GM12878 (cell line): Measurements from ENCODE around the gene RBM18. TPM values are rescaled to one million over a fixed set of nuclear protein-coding genes. Genes with fewer than 3 reads are reported as not detected.

ENCODE experiments used
- ATAC-seq: fragments of 200-7000 bp; cut with Tn5 transposase; 3 replicates; pipeline ENCODE4 v1.9.1; 2020; ENCODE audit warnings: mild to moderate bottlenecking, moderate library complexity
- BruUV-seq: library from RNA; stranded (reverse); fragments of 400-500 nt; replicated peaks from 2 replicates; lab custom pipeline; 2021; lab: Mats Ljungman, UMichigan
- CTCF ChIA-PET: fragments of 300-600 bp; sonication (Branson Sonifier 250); formaldehyde crosslinking; extraction: SDS; loops from one replicate; lab custom pipeline; 2021; ENCODE audit warnings: inconsistent platforms; lab: Yijun Ruan, JAX
- POLR2A ChIA-PET: fragments of 350-600 bp; formaldehyde crosslinking; extraction: SDS; loops from one replicate; lab custom pipeline; 2021; ENCODE audit warnings: inconsistent platforms; lab: Charles Lee
- RAD21 ChIA-PET: fragments of 300-600 bp; sonication (Branson Sonifier 250); formaldehyde crosslinking; loops from one replicate; lab custom pipeline; 2023; ENCODE audit warnings: antibody characterized with exemption; ENCODE audit not compliant: unreplicated experiment; lab: Charles Lee
- SMC1A ChIA-PET: fragments of 300-600 bp; sonication (Branson Sonifier 250); formaldehyde crosslinking; loops from one replicate; lab custom pipeline; 2023; ENCODE audit not compliant: unreplicated experiment, uncharacterized antibody; lab: Charles Lee
- DNase-seq: peaks from one replicate; pipeline ENCODE4 v3.0.0-alpha.2; 2011; ENCODE audit warnings: low read depth, low spot score
- FAIRE-seq: peaks from 3 replicates; lab custom pipeline; 2011; peaks lifted over from hg19 to GRCh38; lab: Jason Lieb, UNC
- H2AFZ ChIP-seq: 2 replicates; pipeline ENCODE4 v1.6.0; 2011; ENCODE audit warnings: low read depth, low read length, control low read depth; ENCODE audit not compliant: control insufficient read depth
- H3K27ac ChIP-seq: 2 replicates; pipeline ENCODE4 v1.5.1; 2011; ENCODE audit warnings: control low read depth; ENCODE audit not compliant: control insufficient read depth, insufficient read depth
- H3K27me3 ChIP-seq, 2 experiments: replicated peaks in 1 of 2; 2 replicates each; pipeline versions ENCODE4 v1.6.0 to v1.6.1; 2011; ENCODE audit warnings: low read length in 1 of 2; ENCODE audit not compliant: control insufficient read depth in 2 of 2, insufficient read depth in 2 of 2
- H3K36me3 ChIP-seq, 2 experiments: 2 replicates each; pipeline ENCODE4 v1.5.1; 2011; ENCODE audit warnings: low read length in 1 of 2; ENCODE audit not compliant: control insufficient read depth in 2 of 2, insufficient read depth in 2 of 2
- H3K4me1 ChIP-seq: 2 replicates; pipeline ENCODE4 v1.6.1; 2011; ENCODE audit warnings: mild to moderate bottlenecking, low read length, moderate library complexity, mixed read lengths; ENCODE audit not compliant: control insufficient read depth, insufficient read depth
- H3K4me2 ChIP-seq: 2 replicates; pipeline ENCODE4 v1.6.0; 2011; ENCODE audit warnings: control low read depth; ENCODE audit not compliant: control insufficient read depth, insufficient read depth
- H3K4me3 ChIP-seq: fragments of 200-600 bp; sonication (generic); 2 replicates; pipeline ENCODE4 v1.5.1; 2016
- H3K79me2 ChIP-seq: 2 replicates; pipeline ENCODE4 v1.6.0; 2011; ENCODE audit warnings: low read length; ENCODE audit not compliant: control insufficient read depth, insufficient read depth
- H3K9ac ChIP-seq: 2 replicates; pipeline ENCODE4 v1.8.0; 2011; ENCODE audit warnings: low read length, control low read depth, mixed read lengths; ENCODE audit not compliant: control insufficient read depth, insufficient read depth
- H3K9me3 ChIP-seq: replicated peaks from 3 replicates; pipeline ENCODE4 v1.5.1; 2011; ENCODE audit warnings: mild to moderate bottlenecking, low read length; ENCODE audit not compliant: control insufficient read depth, insufficient read depth
- H4K20me1 ChIP-seq: 2 replicates; pipeline ENCODE4 v1.6.0; 2011; ENCODE audit not compliant: control insufficient read depth, insufficient read depth
- EED ChIP-seq: sonication (generic); IDR thresholded peaks from 2 replicates; pipeline ENCODE4 v1.6.1; 2016; ENCODE audit warnings: antibody characterized with exemption, low read depth
- ETV6 ChIP-seq, 2 experiments: fragments of 450-650 bp in 1 of 2; IDR thresholded peaks in 1 of 2; conservative IDR thresholded peaks in 1 of 2; 2 replicates each; pipeline ENCODE4 v1.6.1; 2014; ENCODE audit warnings: antibody characterized with exemption in 1 of 2, borderline replicate concordance in 1 of 2, low read depth in 1 of 2, mild to moderate bottlenecking in 1 of 2, moderate library complexity in 1 of 2
- HDAC2 ChIP-seq: fragments of 200-600 bp; sonication (generic); IDR thresholded peaks from 2 replicates; pipeline ENCODE4 v1.6.1; 2017
- HDAC6 ChIP-seq: fragments of 200-600 bp; sonication (generic); IDR thresholded peaks from one replicate; pipeline ENCODE4 v1.8.0; 2017; ENCODE audit warnings: antibody characterized with exemption; ENCODE audit not compliant: unreplicated experiment
- IKZF2 ChIP-seq, 2 experiments: fragments of 450-650 bp; IDR thresholded peaks; 2 replicates each; pipeline ENCODE4 v1.6.1; 2017; ENCODE audit warnings: mild to moderate bottlenecking in 2 of 2, moderate library complexity in 2 of 2
- NFXL1 ChIP-seq: fragments of 450-650 bp; IDR thresholded peaks from 2 replicates; pipeline ENCODE4 v1.6.1; 2017; ENCODE audit warnings: antibody characterized with exemption, mild to moderate bottlenecking, borderline replicate concordance
- NFYB ChIP-seq: IDR thresholded peaks from 2 replicates; pipeline ENCODE4 v1.6.1; 2011; ENCODE audit warnings: low read depth, mild to moderate bottlenecking, low read length, improper control_type of control experiment, moderate library complexity; ENCODE audit not compliant: insufficient read depth
- POLR2A ChIP-seq: IDR thresholded peaks from 2 replicates; pipeline ENCODE4 v1.6.1; 2011; ENCODE audit warnings: low read depth, mild to moderate bottlenecking, low read length
- POLR2AphosphoS2 ChIP-seq: IDR thresholded peaks from 2 replicates; pipeline ENCODE4 v1.6.1; 2011; ENCODE audit warnings: low read depth, mild to moderate bottlenecking, low read length, improper control_type of control experiment, moderate library complexity
- RAD21 ChIP-seq: IDR thresholded peaks from 2 replicates; pipeline ENCODE4 v1.6.1; 2011; ENCODE audit warnings: mild to moderate bottlenecking, low read depth, low read length, moderate library complexity; ENCODE audit not compliant: insufficient read depth
- SMAD5 ChIP-seq: IDR thresholded peaks from 2 replicates; pipeline ENCODE4 v1.6.1; 2016; ENCODE audit warnings: antibody characterized with exemption, low read depth
- SPI1 ChIP-seq: IDR thresholded peaks from 2 replicates; pipeline ENCODE4 v1.6.1; 2011; ENCODE audit warnings: low read depth, mild to moderate bottlenecking, low read length, moderate library complexity, borderline replicate concordance; ENCODE audit not compliant: insufficient read depth
- SUZ12 ChIP-seq: fragments of 200-600 bp; sonication (generic); IDR thresholded peaks from one replicate; pipeline ENCODE4 v1.6.1; 2018; ENCODE audit warnings: antibody characterized with exemption, mild to moderate bottlenecking; ENCODE audit not compliant: unreplicated experiment
- TARDBP ChIP-seq: IDR thresholded peaks from 2 replicates; pipeline ENCODE4 v1.6.1; 2016; ENCODE audit warnings: borderline replicate concordance
- TCF12 ChIP-seq: IDR thresholded peaks from 2 replicates; pipeline ENCODE4 v1.6.1; 2011; ENCODE audit warnings: low read depth, mild to moderate bottlenecking, low read length
- WGBS: methylation state at CpG from one replicate; pipeline ENCODE4 v1.1.6; 2016; ENCODE audit warnings: low lambda C conversion rate; ENCODE audit not compliant: insufficient replicate concordance, insufficient coverage; ENCODE audit errors: missing lambda C conversion rate; 5-methylcytosine and 5-hydroxymethylcytosine counted together
- in situ Hi-C: fragments of 300-500 bp; cut with MboI; formaldehyde crosslinking; loops from 9 replicates; pipeline ENCODE4 v1.14.3; 2018; ENCODE audit warnings: mixed read lengths
- intact Hi-C: fragments of 100-400 bp; cut with micrococcal nuclease; formaldehyde crosslinking; loops from one replicate; pipeline ENCODE4 v1.14.2; 2022; ENCODE audit not compliant: unreplicated experiment
- polyA plus RNA-seq, 11 experiments: library from polyadenylated mRNA; depleted of rRNA in 4 of 11; unstranded in 6 of 11; stranded (reverse) in 5 of 11; fragments of >200 nt; fragmentation: Nextera tagmentation in 4 of 11; fragmentation: Illumina TruSeq in 1 of 11; extraction: Ambion mirVana in 4 of 11; extraction: Trizol in 1 of 11; gene quantifications; 1 replicate in 1 of 11; 2 replicates in 10 of 11; pipeline versions ENCODE4 v1.2.1 to v1.2.3, GENCODE V29; 2011 to 2016; ENCODE audit warnings: inconsistent platforms in 2 of 11, missing spikeins in 2 of 11, low read depth in 1 of 11
- total RNA-seq, 4 experiments: library from RNA; depleted of rRNA in 3 of 4; stranded (reverse); fragments of >200 nt in 3 of 4; fragmentation: Illumina TruSeq in 1 of 4; extraction: Trizol in 1 of 4; gene quantifications; 2 replicates each; pipeline versions ENCODE4 v1.2.1 to v1.2.3, GENCODE V29; 2013 to 2021
- TF ChIP-seq, protein P1 (sequence below): IDR thresholded peaks from 2 replicates; pipeline ENCODE4 v1.6.1; 2011; ENCODE audit warnings: borderline replicate concordance, low read depth, mild to moderate bottlenecking, moderate library complexity, low read length; ENCODE audit not compliant: insufficient read depth, poor library complexity, severe bottlenecking
- TF ChIP-seq, protein P2 (sequence below): fragments of 150-350 bp; IDR thresholded peaks from 2 replicates; pipeline ENCODE4 v1.6.1; 2016; ENCODE audit warnings: low read depth, low read length
- TF ChIP-seq, protein P3 (sequence below): fragments of 450-650 bp; IDR thresholded peaks from 2 replicates; pipeline ENCODE4 v1.6.1; 2017; ENCODE audit warnings: low read depth, mild to moderate bottlenecking, moderate library complexity

RBM18 gene
- total and polyA plus RNA-seq, 10 of the 15 experiments (the other 5 are each of a cell fraction or from before 2014, with no cell fraction given) = 6.4 to 46.8 (median 30.4) TPM

DNA sequence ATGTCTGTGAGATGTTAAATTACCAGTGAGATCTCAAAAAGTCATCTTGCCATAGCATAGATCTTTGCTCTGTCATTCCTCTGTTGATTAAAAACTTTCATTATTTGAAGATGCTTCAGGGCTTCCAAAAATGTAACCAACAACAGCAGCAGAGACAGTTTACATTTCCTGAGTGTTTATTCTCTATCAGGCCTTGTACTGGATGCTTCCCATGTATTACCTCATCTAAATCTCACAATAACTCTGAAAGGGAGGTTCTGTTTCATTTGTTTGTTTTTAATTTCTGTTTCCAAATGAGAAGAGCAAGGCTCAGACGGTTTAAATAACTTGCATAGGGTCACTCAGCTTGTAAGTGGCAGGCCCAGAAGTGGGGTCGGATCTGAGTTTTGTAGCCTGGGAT is 45.2 kb upstream of the RBM18 start (continued):
- TF ChIP-seq, protein P1, sequence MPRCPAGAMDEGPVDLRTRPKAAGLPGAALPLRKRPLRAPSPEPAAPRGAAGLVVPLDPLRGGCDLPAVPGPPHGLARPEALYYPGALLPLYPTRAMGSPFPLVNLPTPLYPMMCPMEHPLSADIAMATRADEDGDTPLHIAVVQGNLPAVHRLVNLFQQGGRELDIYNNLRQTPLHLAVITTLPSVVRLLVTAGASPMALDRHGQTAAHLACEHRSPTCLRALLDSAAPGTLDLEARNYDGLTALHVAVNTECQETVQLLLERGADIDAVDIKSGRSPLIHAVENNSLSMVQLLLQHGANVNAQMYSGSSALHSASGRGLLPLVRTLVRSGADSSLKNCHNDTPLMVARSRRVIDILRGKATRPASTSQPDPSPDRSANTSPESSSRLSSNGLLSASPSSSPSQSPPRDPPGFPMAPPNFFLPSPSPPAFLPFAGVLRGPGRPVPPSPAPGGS = no peak
- TF ChIP-seq SPI1 = no peak
- no peak for TF ChIP-seq NFYB
- no peak for TF ChIP-seq HDAC6
- no peak for TF ChIP-seq TARDBP

DNA sequence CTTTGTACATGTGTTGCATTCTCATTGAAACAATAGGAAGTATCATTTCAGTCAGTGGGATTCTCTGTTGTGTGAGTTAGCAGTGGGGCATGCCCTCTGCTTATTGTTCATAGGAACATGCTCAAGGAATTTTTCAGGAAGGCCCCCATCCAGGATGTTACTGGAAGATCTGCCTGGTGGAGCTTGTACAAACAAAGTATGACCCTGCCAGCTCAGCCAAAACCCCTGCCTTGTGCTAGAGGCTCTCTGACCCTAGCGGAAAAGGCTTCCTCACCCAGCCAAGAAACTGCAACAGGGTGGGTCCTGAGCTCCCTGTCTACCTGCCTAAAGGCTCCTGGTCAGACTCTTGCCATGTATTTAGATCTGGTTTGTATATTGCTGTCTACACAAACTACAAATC is 43.3 kb upstream of the RBM18 start:
- H2AFZ ChIP-seq = no peak overlapping the region
- H3K4me3 ChIP-seq = no peak overlapping the region
- ChIA-PET SMC1A (no interaction called here), POLR2A (interaction anchor here (0.7 kb wide), 1 partner anchor 923 kb away, joined by 9 read pairs; no protein-coding TSS in a partner anchor), RAD21 (no interaction called here), CTCF (interaction anchor here (0.9 kb wide), 1 partner anchor 27 kb away, joined by 3 read pairs; no protein-coding TSS in a partner anchor)
- no peak for FAIRE-seq
- in situ Hi-C loops = no loop called here
- no peak overlapping the region for H3K4me2 ChIP-seq
- DNase-seq = no peak
- BruUV-seq = no TSS peak
- H3K9ac ChIP-seq = no peak overlapping the region
- H3K27me3 ChIP-seq = no peaks in the 10 kb centered on the region
- WGBS = 100% methylated on average over 1 of the region's 1 CpG
- TF ChIP-seq HDAC2 = no peak
- TF ChIP-seq RAD21 = no peak
- no peak for TF ChIP-seq EED
- TF ChIP-seq POLR2AphosphoS2 = no peak
- TF ChIP-seq SMAD5 = no peak
- TF ChIP-seq TCF12 = no peak
- TF ChIP-seq, protein P2, sequence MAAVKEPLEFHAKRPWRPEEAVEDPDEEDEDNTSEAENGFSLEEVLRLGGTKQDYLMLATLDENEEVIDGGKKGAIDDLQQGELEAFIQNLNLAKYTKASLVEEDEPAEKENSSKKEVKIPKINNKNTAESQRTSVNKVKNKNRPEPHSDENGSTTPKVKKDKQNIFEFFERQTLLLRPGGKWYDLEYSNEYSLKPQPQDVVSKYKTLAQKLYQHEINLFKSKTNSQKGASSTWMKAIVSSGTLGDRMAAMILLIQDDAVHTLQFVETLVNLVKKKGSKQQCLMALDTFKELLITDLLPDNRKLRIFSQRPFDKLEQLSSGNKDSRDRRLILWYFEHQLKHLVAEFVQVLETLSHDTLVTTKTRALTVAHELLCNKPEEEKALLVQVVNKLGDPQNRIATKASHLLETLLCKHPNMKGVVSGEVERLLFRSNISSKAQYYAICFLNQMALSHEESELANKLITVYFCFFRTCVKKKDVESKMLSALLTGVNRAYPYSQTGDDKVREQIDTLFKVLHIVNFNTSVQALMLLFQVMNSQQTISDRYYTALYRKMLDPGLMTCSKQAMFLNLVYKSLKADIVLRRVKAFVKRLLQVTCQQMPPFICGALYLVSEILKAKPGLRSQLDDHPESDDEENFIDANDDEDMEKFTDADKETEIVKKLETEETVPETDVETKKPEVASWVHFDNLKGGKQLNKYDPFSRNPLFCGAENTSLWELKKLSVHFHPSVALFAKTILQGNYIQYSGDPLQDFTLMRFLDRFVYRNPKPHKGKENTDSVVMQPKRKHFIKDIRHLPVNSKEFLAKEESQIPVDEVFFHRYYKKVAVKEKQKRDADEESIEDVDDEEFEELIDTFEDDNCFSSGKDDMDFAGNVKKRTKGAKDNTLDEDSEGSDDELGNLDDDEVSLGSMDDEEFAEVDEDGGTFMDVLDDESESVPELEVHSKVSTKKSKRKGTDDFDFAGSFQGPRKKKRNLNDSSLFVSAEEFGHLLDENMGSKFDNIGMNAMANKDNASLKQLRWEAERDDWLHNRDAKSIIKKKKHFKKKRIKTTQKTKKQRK = no peak
- TF ChIP-seq IKZF2 (IDR thresholded peaks at IDR 0.05) = no peak
- TF ChIP-seq POLR2A = no peak
- TF ChIP-seq SUZ12 = no peak
- TF ChIP-seq, protein P3, sequence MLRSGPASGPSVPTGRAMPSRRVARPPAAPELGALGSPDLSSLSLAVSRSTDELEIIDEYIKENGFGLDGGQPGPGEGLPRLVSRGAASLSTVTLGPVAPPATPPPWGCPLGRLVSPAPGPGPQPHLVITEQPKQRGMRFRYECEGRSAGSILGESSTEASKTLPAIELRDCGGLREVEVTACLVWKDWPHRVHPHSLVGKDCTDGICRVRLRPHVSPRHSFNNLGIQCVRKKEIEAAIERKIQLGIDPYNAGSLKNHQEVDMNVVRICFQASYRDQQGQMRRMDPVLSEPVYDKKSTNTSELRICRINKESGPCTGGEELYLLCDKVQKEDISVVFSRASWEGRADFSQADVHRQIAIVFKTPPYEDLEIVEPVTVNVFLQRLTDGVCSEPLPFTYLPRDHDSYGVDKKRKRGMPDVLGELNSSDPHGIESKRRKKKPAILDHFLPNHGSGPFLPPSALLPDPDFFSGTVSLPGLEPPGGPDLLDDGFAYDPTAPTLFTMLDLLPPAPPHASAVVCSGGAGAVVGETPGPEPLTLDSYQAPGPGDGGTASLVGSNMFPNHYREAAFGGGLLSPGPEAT = no peak
- no peak for TF ChIP-seq ETV6 (conservative IDR thresholded peaks at IDR 0.05 in 1 of 2, IDR thresholded peaks at IDR 0.05 in 1 of 2; ENCODE audit: borderline replicate concordance in 1 of 2, low read depth in 1 of 2)
- TF ChIP-seq NFXL1 = no peak
- no peaks in the 10 kb centered on the region for H3K4me1 ChIP-seq
- no peak for ATAC-seq
- H4K20me1 ChIP-seq = no peaks in the 10 kb centered on the region
- H3K36me3 ChIP-seq = peaks cover 7 to 14% of the 10 kb centered on the region in 2 experiments
- no peak overlapping the region for H3K27ac ChIP-seq
- intact Hi-C loops = no loop called here
- H3K9me3 ChIP-seq = no peaks in the 10 kb centered on the region
- no peaks in the 10 kb centered on the region for H3K79me2 ChIP-seq
